Gastroesophageal sphincter (tissue), 4 donors: Measurements from ENCODE around the gene KRT38. TPM values are rescaled to one million over a fixed set of nuclear protein-coding genes. Genes with fewer than 3 reads are reported as not detected.

Experiments used
- ATAC-seq: fragments of 150-250 bp; one replicate; pipeline ENCODE4 v1.9.1; 2016; ENCODE audit warnings: mild to moderate bottlenecking, moderate library complexity
- H3K27ac ChIP-seq, 4 donors: fragments of 200-600 bp; sonication (generic) in 3 of 4; 1 replicate in 3 of 4; 2 replicates in 1 of 4; pipeline ENCODE4 v1.5.1; 2016 to 2019
- H3K27me3 ChIP-seq: fragments of 200-600 bp; sonication (generic); one replicate; pipeline ENCODE4 v1.5.1; 2019
- H3K36me3 ChIP-seq, 2 donors: fragments of 200-600 bp; sonication (generic); one replicate each; pipeline ENCODE4 v1.5.1; 2019; ENCODE audit warnings: control low read depth in 1 of 2
- H3K4me1 ChIP-seq, 3 donors: fragments of 200-600 bp; sonication (generic); 1 replicate in 2 of 3; 2 replicates in 1 of 3; pipeline ENCODE4 v1.5.1; 2016 to 2019; ENCODE audit warnings: control low read depth in 2 of 3
- H3K4me3 ChIP-seq, 2 donors: fragments of 200-600 bp; sonication (generic); one replicate each; pipeline ENCODE4 v1.5.1; 2019; ENCODE audit warnings: mild to moderate bottlenecking in 1 of 2, moderate library complexity in 1 of 2
- H3K9me3 ChIP-seq, 3 donors: fragments of 200-600 bp; sonication (generic); one replicate each; pipeline ENCODE4 v1.5.1; 2017 to 2019; ENCODE audit warnings: control low read depth in 2 of 3
- CTCF ChIP-seq, 4 experiments: fragments of 200-600 bp in 2 of 4; fragments of 450-650 bp in 2 of 4; sonication (generic) in 1 of 4; IDR thresholded peaks; one replicate each; pipeline ENCODE4 v1.5.1; 2017 to 2019; ENCODE audit warnings: antibody characterized with exemption in 4 of 4, mild to moderate bottlenecking in 2 of 4, moderate library complexity in 2 of 4
- EP300 ChIP-seq: sonication (generic); formaldehyde crosslinking; IDR thresholded peaks from one replicate; pipeline ENCODE4 v1.6.1; 2017; ENCODE audit warnings: antibody characterized with exemption, mild to moderate bottlenecking
- POLR2A ChIP-seq, 2 donors: fragments of 450-650 bp; IDR thresholded peaks; one replicate each; pipeline ENCODE4 v1.6.1; 2017; ENCODE audit warnings: antibody characterized with exemption in 2 of 2, mild to moderate bottlenecking in 2 of 2, moderate library complexity in 1 of 2
- POLR2AphosphoS5 ChIP-seq: sonication (generic); formaldehyde crosslinking; IDR thresholded peaks from one replicate; pipeline ENCODE4 v1.6.1; 2017; ENCODE audit warnings: antibody characterized with exemption
- WGBS, 2 donors: methylation state at CpG; one replicate each; pipeline ENCODE4 v1.1.5; 2018; ENCODE audit warnings: low coverage in 1 of 2; 5-methylcytosine and 5-hydroxymethylcytosine counted together
- total RNA-seq, 4 donors: library from RNA; depleted of rRNA; stranded (reverse); fragments of >200 nt; gene quantifications; one replicate each; pipeline ENCODE4 v1.1.0, GENCODE V29; 2016

The KRT38 gene
- total RNA-seq, 4 donors from 2014 or later, result not detected

- Histone ChIP-seq H3K27ac (no peak overlapping the region), H3K9me3 (no peaks in the 10 kb centered on the region), H3K4me3 (no peak overlapping the region), H3K36me3 (no peaks in the 10 kb centered on the region), H3K27me3 (no peaks in the 10 kb centered on the region), H3K4me1 (peaks cover 0 to 24% (median 10%) of the 10 kb centered on the region in 3 donors)
- TF ChIP-seq CTCF (IDR thresholded peaks at IDR 0.05) (no peak), POLR2A (IDR thresholded peaks at IDR 0.05) (no peak), EP300 (no peak), POLR2AphosphoS5 (no peak)
- 65 to 82% methylated on average over 5 of the region's 5 CpGs for WGBS, 2 donors
- no peak for ATAC-seq
Observed at GRCh38 chr17:41416479-41416878, 24.3 kb downstream of the KRT38 start.

GRCh38 chr17:41415833-41416335 is 24.9 kb downstream of the KRT38 start:
- H3K27me3 ChIP-seq, result no peaks in the 10 kb centered on the region
- no peak for TF ChIP-seq CTCF (IDR thresholded peaks at IDR 0.05)
- TF ChIP-seq POLR2A (IDR thresholded peaks at IDR 0.05), result no peak
- no peak for TF ChIP-seq EP300
- TF ChIP-seq POLR2AphosphoS5, result no peak
- 64 to 65% methylated on average over 3 of the region's 3 CpGs for WGBS, 2 donors
- peak; percentile 55 for ATAC-seq
- H3K4me3 ChIP-seq, result no peak overlapping the region
- H3K9me3 ChIP-seq, result no peaks in the 10 kb centered on the region
- no peak overlapping the region for H3K27ac ChIP-seq
- peaks cover 0 to 24% (median 10%) of the 10 kb centered on the region in 3 donors for H3K4me1 ChIP-seq
- no peaks in the 10 kb centered on the region for H3K36me3 ChIP-seq

- H3K36me3 ChIP-seq, result no peaks in the 10 kb centered on the region
- H3K4me1 ChIP-seq, result peaks cover 0 to 24% (median 10%) of the 10 kb centered on the region in 3 donors
- no peak for TF ChIP-seq POLR2A (IDR thresholded peaks at IDR 0.05)
- H3K9me3 ChIP-seq, result no peaks in the 10 kb centered on the region
- H3K27me3 ChIP-seq, result no peaks in the 10 kb centered on the region
- H3K27ac ChIP-seq, result no peak overlapping the region
- no peak for ATAC-seq
- 63 to 75% methylated on average over 4 of the region's 4 CpGs for WGBS, 2 donors
- H3K4me3 ChIP-seq, result no peak overlapping the region
Observed at GRCh38 chr17:41415411-41415810, 25.4 kb downstream of the KRT38 start.

GRCh38 chr17:41413982-41414381 is 26.8 kb downstream of the KRT38 start:
- H3K27me3 ChIP-seq, result no peaks in the 10 kb centered on the region
- H3K36me3 ChIP-seq, result no peaks in the 10 kb centered on the region
- ATAC-seq, result no peak
- no peak overlapping the region for H3K27ac ChIP-seq
- H3K4me3 ChIP-seq, result no peak overlapping the region
- no peaks in the 10 kb centered on the region for H3K9me3 ChIP-seq
- TF ChIP-seq CTCF (IDR thresholded peaks at IDR 0.05) (no peak), EP300 (no peak), POLR2A (IDR thresholded peaks at IDR 0.05) (no peak), POLR2AphosphoS5 (no peak)
- WGBS, 2 donors, result 83 to 100% methylated on average over 1 to 2 of the region's 2 CpGs
- H3K4me1 ChIP-seq, result peaks cover 0 to 24% (median 10%) of the 10 kb centered on the region in 3 donors

GRCh38 chr17:41413353-41413957 is 27.3 kb downstream of the KRT38 start:
- no peak for TF ChIP-seq EP300
- TF ChIP-seq CTCF (IDR thresholded peaks at IDR 0.05), result no peak
- ATAC-seq, result no peak
- Histone ChIP-seq H3K4me1 (peaks cover 0 to 24% (median 10%) of the 10 kb centered on the region in 3 donors), H3K9me3 (no peaks in the 10 kb centered on the region), H3K27me3 (no peaks in the 10 kb centered on the region), H3K36me3 (no peaks in the 10 kb centered on the region), H3K27ac (no peak overlapping the region), H3K4me3 (no peak overlapping the region)
- WGBS, 2 donors, result 67% methylated on average over 3 to 5 of the region's 5 CpGs
